ENCODE measurements around the gene CTBP1. TPM values are rescaled to one million over a fixed set of nuclear protein-coding genes. Genes with fewer than 3 reads are reported as not detected.
A peak's percentile ranks its signal among the peaks of the same experiment; 100 is the strongest.

Gene CTBP1
- total RNA-seq, 8 experiments from 2014 or later, result 120 to 180 (median 146) TPM

- in situ Hi-C loops (cut with MboI; ENCODE audit: low pct_unique_long_range_greater_than_20kb in 2 of 9, low sequenced_read_pairs in 9 of 9, unreplicated experiment in 9 of 9), result no loop called here
- ATAC-seq (replicated peaks in 6 of 8), result no peak
- H3K4me3 ChIP-seq, result no peak overlapping the region
- H3K27ac ChIP-seq, result no peak overlapping the region
- 70 to 100% methylated on average over 1 to 2 of the region's 27 CpGs; no CpG with 5 or more reads in 8 of the 10 experiments for WGBS, 10 experiments
- peaks cover 14 to 20% of the 10 kb centered on the region in 2 donors for H3K4me1 ChIP-seq (replicated peaks in 1 of 2)
These were observed 19.6 kb downstream of the CTBP1 start for GRCh38 chr4:1229117-1229849.

GRCh38 chr4:1227816-1228215 is 21.1 kb downstream of the CTBP1 start:
- in situ Hi-C loops (cut with MboI; ENCODE audit: low pct_unique_long_range_greater_than_20kb in 2 of 9, low sequenced_read_pairs in 9 of 9, unreplicated experiment in 9 of 9), result no loop called here
- peaks cover 3 to 8% of the 10 kb centered on the region in 2 donors for H3K4me1 ChIP-seq (replicated peaks in 1 of 2)
- 80 to 100% (median 91%) methylated on average over 1 to 8 of the region's 16 CpGs; no CpG with 5 or more reads in 5 of the 10 experiments for WGBS, 10 experiments
- no peak overlapping the region for H3K4me3 ChIP-seq
- no peak overlapping the region for H3K27ac ChIP-seq
- no peak for ATAC-seq (replicated peaks in 6 of 8)

- Histone ChIP-seq H3K4me1 (replicated peaks in 1 of 2) (peaks cover 0 to 5% of the 10 kb centered on the region in 2 donors), H3K4me3 (no peak overlapping the region), H3K27ac (no peak overlapping the region)
- ATAC-seq (replicated peaks in 6 of 8), result no peak
- in situ Hi-C loops (cut with MboI; ENCODE audit: low pct_unique_long_range_greater_than_20kb in 2 of 9, low sequenced_read_pairs in 9 of 9, unreplicated experiment in 9 of 9), result no loop called here
- 60 to 100% (median 100%) methylated on average over 1 to 8 of the region's 16 CpGs; no CpG with 5 or more reads in 3 of the 10 experiments for WGBS, 10 experiments
These were observed 22.3 kb downstream of the CTBP1 start for GRCh38 chr4:1226598-1226997.

- ATAC-seq (replicated peaks in 6 of 8), result peak in 4 of 8 experiments; percentile 17 to 44 (median 38)
- 100% methylated on average over 2 of the region's 15 CpGs; no CpG with 5 or more reads in 9 of the 10 experiments for WGBS, 10 experiments
- Histone ChIP-seq H3K27ac (peak overlapping the region in 1 of 2 donors; percentile 12), H3K4me1 (replicated peaks in 1 of 2) (peaks cover 0 to 5% of the 10 kb centered on the region in 2 donors), H3K4me3 (no peak overlapping the region)
- in situ Hi-C loops (cut with MboI; ENCODE audit: low pct_unique_long_range_greater_than_20kb in 2 of 9, low sequenced_read_pairs in 9 of 9, unreplicated experiment in 9 of 9), result no loop called here
These were observed 22.8 kb downstream of the CTBP1 start for GRCh38 chr4:1226144-1226481.

- in situ Hi-C loops (cut with MboI; ENCODE audit: low pct_unique_long_range_greater_than_20kb in 2 of 9, low sequenced_read_pairs in 9 of 9, unreplicated experiment in 9 of 9), result no loop called here
- H3K4me1 ChIP-seq (replicated peaks in 1 of 2), result peaks cover 0 to 5% of the 10 kb centered on the region in 2 donors
- H3K27ac ChIP-seq, result no peak overlapping the region
- ATAC-seq (replicated peaks in 6 of 8), result peak in 1 of 8 experiments; percentile 18
- H3K4me3 ChIP-seq, result no peak overlapping the region
- WGBS, 10 experiments, result 97 to 100% (median 100%) methylated on average over 2 to 21 of the region's 67 CpGs; no CpG with 5 or more reads in 6 of the 10 experiments
These were observed 23.4 kb downstream of the CTBP1 start for GRCh38 chr4:1225272-1226143.

- 40 to 100% (median 97%) methylated on average over 1 to 10 of the region's 40 CpGs; no CpG with 5 or more reads in 4 of the 10 experiments for WGBS, 10 experiments
- in situ Hi-C loops (cut with MboI; ENCODE audit: low pct_unique_long_range_greater_than_20kb in 2 of 9, low sequenced_read_pairs in 9 of 9, unreplicated experiment in 9 of 9), result no loop called here
- Histone ChIP-seq H3K4me3 (no peak overlapping the region), H3K4me1 (replicated peaks in 1 of 2) (peaks cover 0 to 5% of the 10 kb centered on the region in 2 donors), H3K27ac (no peak overlapping the region)
- ATAC-seq (replicated peaks in 6 of 8), result no peak
These were observed 24.8 kb downstream of the CTBP1 start for GRCh38 chr4:1223841-1224809.

GRCh38 chr4:1222938-1223690 is 25.8 kb downstream of the CTBP1 start:
- in situ Hi-C loops (cut with MboI; ENCODE audit: low pct_unique_long_range_greater_than_20kb in 2 of 9, low sequenced_read_pairs in 9 of 9, unreplicated experiment in 9 of 9), result no loop called here
- WGBS, 10 experiments, result no CpG with 5 or more reads among the region's 29 CpGs
- Histone ChIP-seq H3K4me1 (replicated peaks in 1 of 2) (peaks cover 0 to 5% of the 10 kb centered on the region in 2 donors), H3K4me3 (no peak overlapping the region), H3K27ac (no peak overlapping the region)
- ATAC-seq (replicated peaks in 6 of 8), result peak in 2 of 8 experiments; percentile 3

- Histone ChIP-seq H3K4me1 (replicated peaks in 1 of 2) (peaks cover 0 to 5% of the 10 kb centered on the region in 2 donors), H3K27ac (no peak overlapping the region), H3K4me3 (no peak overlapping the region)
- 82% methylated on average over 3 of the region's 34 CpGs; no CpG with 5 or more reads in 9 of the 10 experiments for WGBS, 10 experiments
- peak in 7 of 8 experiments; percentile 10 to 31 (median 18) for ATAC-seq (replicated peaks in 6 of 8)
- in situ Hi-C loops (cut with MboI; ENCODE audit: low pct_unique_long_range_greater_than_20kb in 2 of 9, low sequenced_read_pairs in 9 of 9, unreplicated experiment in 9 of 9), result no loop called here
These were observed 26.7 kb downstream of the CTBP1 start for GRCh38 chr4:1222036-1222789.

GRCh38 chr4:1221155-1221870 is 27.6 kb downstream of the CTBP1 start:
- H3K27ac ChIP-seq, result no peak overlapping the region
- 81 to 100% (median 89%) methylated on average over 3 to 14 of the region's 33 CpGs; no CpG with 5 or more reads in 2 of the 10 experiments for WGBS, 10 experiments

GRCh38 chr4:1220566-1220965 is 28.4 kb downstream of the CTBP1 start:
- 80 to 100% (median 90%) methylated on average over 1 to 13 of the region's 16 CpGs for WGBS, 10 experiments
- Histone ChIP-seq H3K4me3 (no peak overlapping the region), H3K27ac (no peak overlapping the region), H3K4me1 (replicated peaks in 1 of 2) (no peaks in the 10 kb centered on the region)
- in situ Hi-C loops (cut with MboI; ENCODE audit: low pct_unique_long_range_greater_than_20kb in 2 of 9, low sequenced_read_pairs in 9 of 9, unreplicated experiment in 9 of 9), result no loop called here
- no peak for ATAC-seq (replicated peaks in 6 of 8)

More at GRCh38 chr4:1221155-1221870, 27.6 kb downstream of the CTBP1 start:
- H3K4me3 ChIP-seq, result no peak overlapping the region
- peaks cover 0 to 3% of the 10 kb centered on the region in 2 donors for H3K4me1 ChIP-seq (replicated peaks in 1 of 2)
- in situ Hi-C loops (cut with MboI; ENCODE audit: low pct_unique_long_range_greater_than_20kb in 2 of 9, low sequenced_read_pairs in 9 of 9, unreplicated experiment in 9 of 9), result no loop called here
- ATAC-seq (replicated peaks in 6 of 8), result no peak

- ATAC-seq (replicated peaks in 6 of 8), result no peak
- WGBS, 10 experiments, result 86 to 100% (median 98%) methylated on average over 1 to 7 of the region's 7 CpGs; no CpG with 5 or more reads in 2 of the 10 experiments
These were observed 29.4 kb downstream of the CTBP1 start for GRCh38 chr4:1219566-1219950.

More at GRCh38 chr4:1219566-1219950, 29.4 kb downstream of the CTBP1 start:
- Histone ChIP-seq H3K27ac (no peak overlapping the region), H3K4me3 (no peak overlapping the region), H3K4me1 (replicated peaks in 1 of 2) (no peaks in the 10 kb centered on the region)
- in situ Hi-C loops (cut with MboI; ENCODE audit: low pct_unique_long_range_greater_than_20kb in 2 of 9, low sequenced_read_pairs in 9 of 9, unreplicated experiment in 9 of 9), result no loop called here
